ENCODE results near the gene SESN3.
"Not testable (repeated sequence)": the region's sequence is repeated elsewhere in the genome, so short reads cannot be mapped to it uniquely, and the experiment has no call there.

Gene SESN3

DNA sequence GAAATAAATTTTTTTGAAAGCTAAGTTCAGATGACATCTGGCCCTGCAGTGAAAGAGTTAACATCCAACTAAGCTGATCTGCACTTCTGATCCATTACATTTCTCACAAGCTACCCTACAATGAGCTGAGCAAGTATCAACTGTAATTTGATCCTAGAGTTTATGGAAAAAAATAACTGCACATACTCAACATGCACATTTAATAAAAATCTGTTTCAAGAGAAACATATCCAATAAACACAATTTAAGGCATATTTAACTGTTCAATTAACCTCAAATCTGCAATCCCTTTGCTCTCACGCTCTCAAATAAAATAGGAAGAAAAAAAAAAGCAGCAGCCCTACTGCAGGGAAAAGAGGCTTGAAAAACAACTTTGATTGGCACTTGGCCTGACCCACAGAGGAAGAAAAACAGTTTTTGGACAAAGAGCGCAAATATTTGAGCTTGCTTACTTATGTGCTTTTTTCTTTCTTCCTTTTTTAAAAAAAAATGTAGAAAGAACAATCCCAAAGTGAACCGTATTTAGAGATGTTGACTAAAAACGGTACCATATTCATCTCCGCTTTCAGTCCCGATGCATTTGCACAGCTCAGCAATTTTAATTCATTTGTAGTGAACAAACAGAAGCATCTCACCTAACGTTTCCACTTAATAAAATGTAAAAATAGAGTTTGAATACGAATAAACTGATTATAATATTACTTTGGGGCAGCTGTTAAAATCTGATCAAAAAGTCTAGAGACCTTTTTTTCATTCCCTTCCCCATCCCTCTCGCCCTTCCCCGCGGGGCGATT is 1.6 kb downstream of the SESN3 start:
- Histone ChIP-seq H3K27ac (replicated peaks) (peak overlapping the region; percentile 75), H3K4me3 (replicated peaks; ENCODE audit: insufficient read depth, low read length) (peak overlapping the region; percentile 95), H3K27me3 (ENCODE audit: insufficient read depth, poor library complexity, severe bottlenecking) (no peaks in the 10 kb centered on the region)
- no peak for DNase-seq (ENCODE audit: low read depth in 1 of 2, low spot score in 1 of 2)
- TF ChIP-seq, protein P1, sequence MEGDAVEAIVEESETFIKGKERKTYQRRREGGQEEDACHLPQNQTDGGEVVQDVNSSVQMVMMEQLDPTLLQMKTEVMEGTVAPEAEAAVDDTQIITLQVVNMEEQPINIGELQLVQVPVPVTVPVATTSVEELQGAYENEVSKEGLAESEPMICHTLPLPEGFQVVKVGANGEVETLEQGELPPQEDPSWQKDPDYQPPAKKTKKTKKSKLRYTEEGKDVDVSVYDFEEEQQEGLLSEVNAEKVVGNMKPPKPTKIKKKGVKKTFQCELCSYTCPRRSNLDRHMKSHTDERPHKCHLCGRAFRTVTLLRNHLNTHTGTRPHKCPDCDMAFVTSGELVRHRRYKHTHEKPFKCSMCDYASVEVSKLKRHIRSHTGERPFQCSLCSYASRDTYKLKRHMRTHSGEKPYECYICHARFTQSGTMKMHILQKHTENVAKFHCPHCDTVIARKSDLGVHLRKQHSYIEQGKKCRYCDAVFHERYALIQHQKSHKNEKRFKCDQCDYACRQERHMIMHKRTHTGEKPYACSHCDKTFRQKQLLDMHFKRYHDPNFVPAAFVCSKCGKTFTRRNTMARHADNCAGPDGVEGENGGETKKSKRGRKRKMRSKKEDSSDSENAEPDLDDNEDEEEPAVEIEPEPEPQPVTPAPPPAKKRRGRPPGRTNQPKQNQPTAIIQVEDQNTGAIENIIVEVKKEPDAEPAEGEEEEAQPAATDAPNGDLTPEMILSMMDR (IDR thresholded peaks at IDR 0.05; ENCODE audit: insufficient read depth, low read length) = no peak

DNA sequence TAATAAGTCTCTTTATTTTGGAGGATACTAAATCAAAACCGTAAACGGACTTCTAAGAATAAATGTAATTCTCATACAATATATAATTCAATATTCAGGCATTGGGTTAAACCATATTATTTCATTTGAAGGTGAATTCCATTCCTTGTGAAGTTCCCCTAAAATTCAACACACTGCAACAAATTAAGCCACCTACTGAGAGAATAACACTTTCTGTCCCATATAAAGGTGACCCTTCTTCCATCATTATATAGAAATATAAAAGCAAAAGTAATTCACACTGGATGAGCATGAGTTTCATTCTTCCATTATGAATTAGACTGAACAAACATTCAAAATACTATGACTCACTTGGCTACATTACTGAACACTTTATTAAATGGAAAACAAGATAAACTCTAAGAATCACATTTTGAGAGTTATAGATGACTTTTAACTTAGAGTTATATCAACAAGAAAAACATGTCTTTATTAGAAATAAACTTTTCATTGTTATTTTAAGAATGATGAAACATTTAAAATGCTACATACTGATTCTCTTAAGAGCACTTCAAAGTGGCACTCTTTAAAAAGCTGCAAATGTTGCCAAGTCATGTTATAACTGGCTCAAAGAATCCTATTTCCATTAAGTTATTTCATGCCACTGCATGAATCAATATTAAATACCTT is 2.8 kb downstream of the SESN3 start:
- no peaks in the 10 kb centered on the region for H3K27me3 ChIP-seq (ENCODE audit: insufficient read depth, poor library complexity, severe bottlenecking)
- H3K4me3 ChIP-seq (replicated peaks; ENCODE audit: insufficient read depth, low read length) = peak overlapping the region; percentile 95
- peak overlapping the region; percentile 75 for H3K27ac ChIP-seq (replicated peaks)
- no peak for DNase-seq (ENCODE audit: low read depth in 1 of 2, low spot score in 1 of 2)
- TF ChIP-seq, protein P2, sequence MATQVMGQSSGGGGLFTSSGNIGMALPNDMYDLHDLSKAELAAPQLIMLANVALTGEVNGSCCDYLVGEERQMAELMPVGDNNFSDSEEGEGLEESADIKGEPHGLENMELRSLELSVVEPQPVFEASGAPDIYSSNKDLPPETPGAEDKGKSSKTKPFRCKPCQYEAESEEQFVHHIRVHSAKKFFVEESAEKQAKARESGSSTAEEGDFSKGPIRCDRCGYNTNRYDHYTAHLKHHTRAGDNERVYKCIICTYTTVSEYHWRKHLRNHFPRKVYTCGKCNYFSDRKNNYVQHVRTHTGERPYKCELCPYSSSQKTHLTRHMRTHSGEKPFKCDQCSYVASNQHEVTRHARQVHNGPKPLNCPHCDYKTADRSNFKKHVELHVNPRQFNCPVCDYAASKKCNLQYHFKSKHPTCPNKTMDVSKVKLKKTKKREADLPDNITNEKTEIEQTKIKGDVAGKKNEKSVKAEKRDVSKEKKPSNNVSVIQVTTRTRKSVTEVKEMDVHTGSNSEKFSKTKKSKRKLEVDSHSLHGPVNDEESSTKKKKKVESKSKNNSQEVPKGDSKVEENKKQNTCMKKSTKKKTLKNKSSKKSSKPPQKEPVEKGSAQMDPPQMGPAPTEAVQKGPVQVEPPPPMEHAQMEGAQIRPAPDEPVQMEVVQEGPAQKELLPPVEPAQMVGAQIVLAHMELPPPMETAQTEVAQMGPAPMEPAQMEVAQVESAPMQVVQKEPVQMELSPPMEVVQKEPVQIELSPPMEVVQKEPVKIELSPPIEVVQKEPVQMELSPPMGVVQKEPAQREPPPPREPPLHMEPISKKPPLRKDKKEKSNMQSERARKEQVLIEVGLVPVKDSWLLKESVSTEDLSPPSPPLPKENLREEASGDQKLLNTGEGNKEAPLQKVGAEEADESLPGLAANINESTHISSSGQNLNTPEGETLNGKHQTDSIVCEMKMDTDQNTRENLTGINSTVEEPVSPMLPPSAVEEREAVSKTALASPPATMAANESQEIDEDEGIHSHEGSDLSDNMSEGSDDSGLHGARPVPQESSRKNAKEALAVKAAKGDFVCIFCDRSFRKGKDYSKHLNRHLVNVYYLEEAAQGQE (IDR thresholded peaks at IDR 0.05; ENCODE audit: insufficient replicate concordance, low read depth) = no peak
- TF ChIP-seq GABPA (IDR thresholded peaks at IDR 0.05; ENCODE audit: low read depth) (no peak), POLR2AphosphoS5 (IDR thresholded peaks at IDR 0.05; ENCODE audit: low read depth) (no peak), SPI1 (IDR thresholded peaks at IDR 0.05; ENCODE audit: borderline replicate concordance, low read depth) (no peak)
- TF ChIP-seq, protein P1 (IDR thresholded peaks at IDR 0.05; ENCODE audit: insufficient read depth, low read length) = no peak

DNA sequence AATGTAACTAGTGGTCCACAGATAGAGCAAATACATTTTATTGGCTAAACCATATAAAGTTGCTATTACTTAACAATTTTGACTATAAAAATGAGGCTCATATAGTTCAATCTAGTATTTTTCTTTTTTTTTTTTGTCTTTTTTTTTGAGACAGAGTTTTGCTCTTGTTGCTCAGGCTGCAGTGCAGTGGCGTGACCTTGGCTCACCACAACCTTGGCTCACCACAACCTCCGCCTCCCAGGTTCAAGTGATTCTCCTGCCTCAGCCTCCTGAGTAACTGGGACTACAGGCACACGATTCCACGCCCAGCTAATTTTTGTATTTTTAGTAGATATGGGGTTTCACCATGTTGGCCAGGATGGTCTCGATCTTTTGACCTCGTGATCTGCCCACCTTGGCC is 3.9 kb downstream of the SESN3 start:
- H3K27ac ChIP-seq (replicated peaks); H3K27me3 ChIP-seq (ENCODE audit: insufficient read depth, poor library complexity, severe bottlenecking); H3K4me3 ChIP-seq (replicated peaks; ENCODE audit: insufficient read depth, low read length): not testable (repeated sequence)

DNA sequence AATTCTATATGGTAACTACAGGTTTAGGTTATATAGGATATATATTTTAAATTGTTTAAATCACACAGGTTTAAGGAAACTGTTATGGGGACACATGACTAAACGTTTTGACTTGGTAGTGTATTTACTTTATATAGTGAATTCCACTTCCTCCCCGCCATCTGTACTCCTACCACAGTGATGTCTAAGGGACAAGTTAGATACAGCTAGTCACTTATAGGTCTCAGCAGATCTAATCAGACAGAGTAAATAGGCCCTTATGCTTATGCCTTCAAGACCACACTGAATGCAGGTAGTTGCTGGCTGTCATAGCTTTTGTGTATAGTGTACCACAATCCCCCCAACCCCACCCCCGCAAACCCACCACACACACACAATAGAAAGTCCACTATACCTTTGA is 8.2 kb downstream of the SESN3 start:
- H3K27me3 ChIP-seq (ENCODE audit: insufficient read depth, poor library complexity, severe bottlenecking) = no peaks in the 10 kb centered on the region

More for the DNA sequence above, 3.9 kb downstream of the SESN3 start:
- not testable (repeated sequence) for DNase-seq (ENCODE audit: low read depth in 1 of 2, low spot score in 1 of 2)

More for the DNA sequence above, 8.2 kb downstream of the SESN3 start:
- no peak overlapping the region for H3K4me3 ChIP-seq (replicated peaks; ENCODE audit: insufficient read depth, low read length)
- H3K27ac ChIP-seq (replicated peaks) = no peak overlapping the region
- TF ChIP-seq, protein P1 (IDR thresholded peaks at IDR 0.05; ENCODE audit: insufficient read depth, low read length) = no peak
- peak; percentile 57; the same call in 1 of the 2 replicates for TF ChIP-seq SPI1 (IDR thresholded peaks at IDR 0.05; ENCODE audit: borderline replicate concordance, low read depth)
- TF ChIP-seq GABPA (IDR thresholded peaks at IDR 0.05; ENCODE audit: low read depth) = no peak
- no peak for DNase-seq (ENCODE audit: low read depth in 1 of 2, low spot score in 1 of 2)

Measured in HL-60 (cell line).